ENCODE measurements around the gene ITGA7. TPM values are rescaled to one million over a fixed set of nuclear protein-coding genes. Genes with fewer than 3 reads are reported as not detected.

Gene ITGA7
- polyA plus RNA-seq, 1 donor = 409 TPM

GRCh38 chr12:55647027-55647426, 60.7 kb downstream of the ITGA7 start:
- DNase-seq (ENCODE audit: low read depth) = no peak

GRCh38 chr12:55644591-55644990, 63.1 kb downstream of the ITGA7 start:
- no peak for DNase-seq (ENCODE audit: low read depth)

- no peak for DNase-seq (ENCODE audit: low read depth)
These were observed 65.0 kb downstream of the ITGA7 start for GRCh38 chr12:55642669-55643068.

- DNase-seq (ENCODE audit: low read depth) = no peak
These were observed 65.4 kb downstream of the ITGA7 start for GRCh38 chr12:55642267-55642666.

GRCh38 chr12:55641595-55641994, 66.1 kb downstream of the ITGA7 start:
- DNase-seq (ENCODE audit: low read depth) = no peak

GRCh38 chr12:55637467-55637866, 70.2 kb downstream of the ITGA7 start:
- DNase-seq (ENCODE audit: low read depth) = no peak

GRCh38 chr12:55636853-55637252, 70.9 kb downstream of the ITGA7 start, which contains the start of gene OR10P1:
Gene OR10P1 (plus strand): TSS chr12:55636892. CDS start chr12:55636892, 0 bp downstream.
- no peak for DNase-seq (ENCODE audit: low read depth)

- DNase-seq (ENCODE audit: low read depth) = no peak
These were observed 71.5 kb downstream of the ITGA7 start for GRCh38 chr12:55636116-55636655.

Other genes with a start within 250 kb of the ITGA7 start
- gene OR6C70, start 237.8 kb downstream of the ITGA7 start, polyA plus RNA-seq (ENCODE audit: insufficient read length) = not detected
- gene OR6C68, start 215.5 kb downstream of the ITGA7 start, polyA plus RNA-seq (ENCODE audit: insufficient read length) = not detected
- gene OR6C4, start 158.3 kb downstream of the ITGA7 start, polyA plus RNA-seq (ENCODE audit: insufficient read length) = not detected
- gene OR2AP1, start 135.4 kb downstream of the ITGA7 start, polyA plus RNA-seq (ENCODE audit: insufficient read length) = not detected
- gene OR10P1, start 71.0 kb downstream of the ITGA7 start, polyA plus RNA-seq (ENCODE audit: insufficient read length) = not detected
- gene BLOC1S1, start 8.1 kb upstream of the ITGA7 start, polyA plus RNA-seq (ENCODE audit: insufficient read length) = 103 TPM
- gene RDH5, start 12.5 kb upstream of the ITGA7 start, polyA plus RNA-seq (ENCODE audit: insufficient read length) = 31.3 TPM
- 770 TPM for gene CD63, start 21.1 kb upstream of the ITGA7 start, polyA plus RNA-seq (ENCODE audit: insufficient read length)
- gene GDF11, start 35.2 kb upstream of the ITGA7 start, polyA plus RNA-seq (ENCODE audit: insufficient read length) = 17.2 TPM
- 68.8 TPM for gene SARNP, start 109.8 kb upstream of the ITGA7 start, polyA plus RNA-seq (ENCODE audit: insufficient read length)
- 15.9 TPM for gene ORMDL2, start 110.1 kb upstream of the ITGA7 start, polyA plus RNA-seq (ENCODE audit: insufficient read length)
- 20.6 TPM for gene DNAJC14, start 121.7 kb upstream of the ITGA7 start, polyA plus RNA-seq (ENCODE audit: insufficient read length)
- 2.7 TPM for gene MMP19, start 135.0 kb upstream of the ITGA7 start, polyA plus RNA-seq (ENCODE audit: insufficient read length)
- 17.9 TPM for gene PYM1, start 220.0 kb upstream of the ITGA7 start, polyA plus RNA-seq (ENCODE audit: insufficient read length)
- gene DGKA, start 223.3 kb upstream of the ITGA7 start, polyA plus RNA-seq (ENCODE audit: insufficient read length) = 15.0 TPM

Data from forelimb muscle (tissue), 1 donor.